HL-60 (cell line): ENCODE results near the gene CLK4.

Experiments used
- CTCF ChIP-seq: IDR thresholded peaks from one replicate; pipeline ENCODE4 v1.5.1; 2011; ENCODE audit warnings: low read length, control low read depth, inconsistent platforms; ENCODE audit not compliant: insufficient read depth
- GABPA ChIP-seq: IDR thresholded peaks from 2 replicates; pipeline ENCODE4 v1.6.1; 2012; ENCODE audit warnings: low read depth
- POLR2AphosphoS5 ChIP-seq: IDR thresholded peaks from 2 replicates; pipeline ENCODE4 v1.6.1; 2012; ENCODE audit warnings: low read depth
- REST ChIP-seq: IDR thresholded peaks from 2 replicates; pipeline ENCODE4 v1.6.1; 2012; ENCODE audit warnings: low read depth; ENCODE audit not compliant: insufficient replicate concordance
- SPI1 ChIP-seq: IDR thresholded peaks from 2 replicates; pipeline ENCODE4 v1.6.1; 2012; ENCODE audit warnings: low read depth, mild to moderate bottlenecking, borderline replicate concordance

GRCh38 chr5:178595150-178595549, 31.7 kb downstream of the CLK4 start:
- TF ChIP-seq CTCF (no peak), POLR2AphosphoS5 (no peak), GABPA (no peak), REST (no peak), SPI1 (no peak)
